KBM-7 (cell line): Measurements from ENCODE around the gene PLAAT2.
A peak's percentile ranks its signal among the peaks of the same experiment; 100 is the strongest.
"Not testable (repeated sequence)": the region's sequence is repeated elsewhere in the genome, so short reads cannot be mapped to it uniquely, and the experiment has no call there.

Experiments used
- DNase-seq: peaks from one replicate; pipeline ENCODE4 v3.0.0-alpha.2; 2015
- in situ Hi-C: fragments of 300-500 bp; cut with MboI; formaldehyde crosslinking; loops from 2 replicates; pipeline ENCODE4 v1.14.3; 2020; ENCODE audit warnings: low sequenced_read_pairs, low pct_unique_long_range_greater_than_20kb, mixed read lengths

PLAAT2 gene

GRCh38 chr11:63563201-63564055, at the start of gene PLAAT2:
Gene PLAAT2 (minus strand): TSS chr11:63563379. CDS start chr11:63563324, 55 bp downstream.
- in situ Hi-C loops, result no loop called here
- no peak for DNase-seq

GRCh38 chr11:63612181-63612580, 49.0 kb upstream of the PLAAT2 start:
- DNase-seq, result no peak
- in situ Hi-C loops, result no loop called here

- in situ Hi-C loops, result no loop called here
- DNase-seq, result no peak
Measured at GRCh38 chr11:63611395-63611747, 48.2 kb upstream of the PLAAT2 start.

GRCh38 chr11:63610604-63611394, 47.6 kb upstream of the PLAAT2 start:
- in situ Hi-C loops, result no loop called here
- no peak for DNase-seq

GRCh38 chr11:63609971-63610580, 46.9 kb upstream of the PLAAT2 start:
- no peak for DNase-seq
- in situ Hi-C loops, result no loop called here

GRCh38 chr11:63609536-63609935, 46.4 kb upstream of the PLAAT2 start:
- in situ Hi-C loops, result no loop called here
- no peak for DNase-seq

- in situ Hi-C loops, result no loop called here
- DNase-seq, result no peak
Measured at GRCh38 chr11:63608353-63609345, 45.5 kb upstream of the PLAAT2 start.

GRCh38 chr11:63603180-63603518, 40.0 kb upstream of the PLAAT2 start:
- DNase-seq, result no peak

DNA sequence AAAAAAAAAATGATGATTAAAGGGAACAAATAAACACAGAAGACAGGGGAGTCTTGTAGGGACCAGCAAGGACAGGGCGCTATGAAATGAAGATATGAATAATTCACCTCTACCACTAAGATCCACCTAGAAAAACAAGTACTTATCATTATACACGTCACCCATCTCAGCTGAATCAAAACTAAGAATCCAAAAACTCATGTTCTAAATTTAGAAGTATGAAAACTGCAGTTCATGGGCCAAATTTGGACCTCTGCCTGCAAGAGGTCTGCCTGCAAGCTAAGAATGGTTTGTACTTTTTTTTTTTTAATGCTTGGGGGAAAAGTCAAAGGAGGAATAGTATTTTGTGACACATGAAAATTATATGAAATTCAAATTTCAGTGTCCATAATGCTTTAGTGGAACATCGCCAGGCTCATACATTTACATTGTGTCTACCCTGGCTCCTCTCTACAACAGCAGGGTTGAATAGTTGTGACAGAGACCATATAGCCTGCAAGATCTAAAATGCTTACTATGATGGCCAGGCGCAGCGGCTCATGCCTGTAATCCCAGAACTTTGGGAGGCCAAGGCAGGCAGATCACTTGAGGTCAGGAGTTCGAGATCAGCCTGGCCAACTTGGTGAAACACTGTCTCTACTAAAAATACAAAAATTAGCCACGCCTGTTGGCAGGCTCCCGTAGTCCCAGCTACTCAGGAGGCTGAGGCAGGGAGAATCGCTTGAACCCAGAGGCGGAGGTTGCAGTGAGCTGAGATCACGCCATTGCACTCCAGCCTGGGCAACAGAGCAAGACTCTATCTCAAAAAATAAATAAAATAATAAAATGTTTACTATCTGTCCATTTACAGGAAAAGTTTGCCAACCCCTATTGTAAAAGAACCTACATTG, 39.4 kb upstream of the PLAAT2 start:
- DNase-seq, in situ Hi-C loops: not testable (repeated sequence)

More at GRCh38 chr11:63603180-63603518, 40.0 kb upstream of the PLAAT2 start:
- in situ Hi-C loops, result no loop called here

DNA sequence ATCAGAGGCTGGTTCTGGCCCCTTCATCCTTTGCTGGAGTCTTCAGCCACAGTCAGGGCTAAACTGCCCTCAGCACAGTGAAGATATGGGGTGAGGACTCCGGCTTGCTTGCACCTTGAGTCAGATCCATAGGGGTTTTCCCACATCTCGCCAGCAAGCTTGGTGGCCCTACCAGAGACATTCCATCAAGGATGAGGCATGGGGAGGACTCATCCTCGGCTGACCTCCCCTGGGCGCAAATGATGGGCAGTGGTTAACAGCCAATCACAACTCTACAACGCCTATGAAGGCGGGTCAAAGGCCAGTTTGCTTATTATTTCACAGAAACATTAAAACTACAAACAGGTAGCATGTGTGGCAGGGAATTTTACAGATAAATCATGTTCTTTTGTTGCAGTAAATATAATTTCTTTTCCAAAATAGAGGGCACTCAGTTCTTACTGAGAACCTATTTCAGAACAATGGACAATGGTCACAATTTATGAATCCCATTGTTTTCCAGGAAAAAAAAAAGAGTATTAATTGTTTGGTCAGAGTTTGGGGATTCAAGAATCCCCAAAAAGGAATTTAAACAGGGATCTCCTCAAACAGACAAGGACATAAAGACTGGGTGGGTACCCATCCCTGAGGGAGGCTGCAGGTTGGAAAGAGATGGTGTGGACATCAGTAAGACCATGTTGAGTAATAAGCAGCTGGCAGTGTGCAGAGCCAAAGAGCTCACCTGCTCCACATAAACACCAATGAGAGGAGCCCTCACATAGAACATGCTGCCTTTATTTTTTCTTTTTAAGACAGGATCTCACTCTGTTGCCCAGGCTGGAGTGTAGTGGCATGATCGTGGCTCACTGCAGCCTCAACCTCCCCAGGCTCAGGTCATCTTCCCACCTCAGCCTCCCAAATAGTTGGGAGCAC, 36.3 kb upstream of the PLAAT2 start:
- DNase-seq, result no peak
- in situ Hi-C loops, result no loop called here

DNA sequence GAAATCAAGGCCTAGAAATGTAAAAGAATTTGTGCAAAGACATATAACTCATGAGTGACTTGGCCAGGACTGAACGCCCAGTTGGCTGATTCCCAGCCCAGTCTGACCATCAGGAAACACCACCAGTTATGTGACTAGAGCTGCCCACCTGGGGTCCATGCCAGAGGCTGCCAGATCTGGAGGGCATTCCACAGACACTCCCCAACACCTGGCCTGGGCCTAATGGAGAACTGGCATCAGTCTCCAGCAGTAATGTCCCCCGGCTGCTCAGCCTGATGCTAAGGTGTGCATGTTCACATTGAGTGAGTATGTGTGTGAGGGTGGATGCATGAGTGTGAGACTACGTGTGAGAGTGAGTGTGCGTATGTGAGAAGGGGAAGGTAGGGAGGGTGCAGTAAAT, 35.4 kb upstream of the PLAAT2 start:
- in situ Hi-C loops, result no loop called here
- DNase-seq, result no peak

DNA sequence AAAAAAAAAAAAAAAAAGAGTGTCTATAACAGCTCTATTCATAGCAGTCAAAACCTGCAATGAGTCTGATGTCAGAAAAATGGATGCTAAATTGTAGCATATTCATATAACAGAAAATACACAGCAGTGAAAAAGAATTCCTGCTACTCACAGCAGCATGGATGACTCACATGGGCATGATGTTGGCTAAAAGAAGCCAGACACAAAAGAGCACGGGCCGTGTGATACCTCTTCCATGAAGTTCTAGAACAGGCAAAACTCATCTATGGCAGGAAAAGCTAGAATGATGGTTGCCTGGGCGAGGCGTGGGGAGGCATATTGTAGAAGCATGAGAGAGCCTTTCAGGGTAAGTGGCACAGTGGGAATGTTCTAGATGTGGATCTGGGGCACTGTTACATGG, 32.1 kb upstream of the PLAAT2 start:
- in situ Hi-C loops, result no loop called here
- no peak for DNase-seq

DNA sequence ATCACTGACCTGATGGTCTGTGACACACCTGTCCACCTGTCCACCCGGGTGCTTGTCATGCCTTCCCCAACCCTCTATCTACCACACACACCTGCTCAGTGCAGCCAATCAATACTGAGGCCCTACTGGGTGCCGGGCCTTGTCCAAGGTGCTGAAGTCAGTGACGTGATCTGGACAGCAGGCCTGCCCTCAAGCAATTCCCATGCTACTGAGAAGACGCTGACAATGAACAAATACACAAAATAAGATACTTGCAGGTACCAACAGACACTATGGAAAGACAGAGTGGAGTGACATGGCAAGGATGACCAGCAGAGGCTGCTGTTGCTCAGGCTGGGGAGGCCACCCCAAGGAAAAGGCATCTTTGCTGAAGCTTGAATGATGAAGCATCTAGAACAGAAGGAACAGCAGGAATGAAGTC, 29.8 kb upstream of the PLAAT2 start:
- DNase-seq, result peak; percentile 30
- in situ Hi-C loops, result no loop called here

GRCh38 chr11:63590024-63590788, 27.0 kb upstream of the PLAAT2 start:
- in situ Hi-C loops, result no loop called here
- no peak for DNase-seq

- in situ Hi-C loops, result no loop called here
- DNase-seq, result no peak
Measured at GRCh38 chr11:63589000-63589399, 25.8 kb upstream of the PLAAT2 start.

DNA sequence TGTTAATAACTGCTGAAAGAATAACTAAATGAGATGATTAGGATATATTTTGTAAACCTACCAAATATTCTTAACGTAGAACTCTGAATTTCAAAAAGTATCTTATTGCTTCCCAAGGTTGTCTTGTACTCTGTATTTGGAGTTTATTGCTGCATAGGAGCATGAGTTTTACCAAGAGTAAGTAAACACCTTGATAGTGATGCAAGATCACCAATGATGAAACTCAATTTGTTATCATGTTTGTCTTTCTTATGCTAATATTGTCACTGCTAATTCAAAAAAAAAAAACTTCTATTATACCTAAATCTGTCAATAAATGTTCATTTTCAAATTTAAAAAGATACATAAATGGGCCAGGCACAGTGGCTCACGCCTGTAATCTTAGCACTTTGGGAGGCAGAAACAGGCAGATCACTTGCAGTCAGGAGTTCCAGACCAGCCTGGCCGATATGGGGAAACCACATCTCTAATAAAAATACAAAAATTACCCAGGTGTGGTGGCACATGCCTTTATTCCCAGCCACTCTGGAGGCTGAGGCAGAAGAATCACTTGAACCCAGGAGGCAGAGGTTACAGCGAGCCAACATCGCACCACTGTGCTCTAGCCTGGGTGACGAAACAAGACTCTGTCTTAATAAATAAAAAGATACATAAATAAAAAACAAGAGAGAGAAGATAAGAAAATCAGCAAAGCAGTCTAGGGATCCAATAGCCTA, 23.4 kb upstream of the PLAAT2 start:
- in situ Hi-C loops, result no loop called here

More for the DNA sequence above, 23.4 kb upstream of the PLAAT2 start:
- DNase-seq, result no peak
